ENCODE measurements around the gene TIMM17A. TPM values are rescaled to one million over a fixed set of nuclear protein-coding genes. Genes with fewer than 3 reads are reported as not detected.

Gene TIMM17A
- total RNA-seq, 1 experiment from 2014 or later, result 112 TPM

DNA sequence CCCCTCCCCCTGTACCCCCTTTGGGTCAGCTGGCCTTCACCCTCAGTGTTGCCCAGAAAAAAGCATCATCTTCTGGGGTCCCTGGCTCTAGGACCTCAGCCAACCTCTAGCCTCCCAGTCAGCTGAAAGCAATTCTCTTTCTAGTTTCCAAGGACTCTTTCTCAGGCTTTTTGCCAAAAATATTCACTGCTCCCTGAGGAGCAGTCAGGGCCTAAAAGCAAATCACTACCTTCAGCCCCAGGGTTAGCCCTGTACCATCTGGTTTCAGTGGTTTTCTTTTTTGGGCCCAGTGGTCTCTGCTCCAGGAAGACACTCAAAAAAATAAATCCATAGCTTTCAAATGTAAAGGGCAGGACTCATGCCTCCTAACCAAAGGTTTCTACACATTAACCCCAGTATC is 5.8 kb upstream of the TIMM17A start:
- TF ChIP-seq, protein P1, sequence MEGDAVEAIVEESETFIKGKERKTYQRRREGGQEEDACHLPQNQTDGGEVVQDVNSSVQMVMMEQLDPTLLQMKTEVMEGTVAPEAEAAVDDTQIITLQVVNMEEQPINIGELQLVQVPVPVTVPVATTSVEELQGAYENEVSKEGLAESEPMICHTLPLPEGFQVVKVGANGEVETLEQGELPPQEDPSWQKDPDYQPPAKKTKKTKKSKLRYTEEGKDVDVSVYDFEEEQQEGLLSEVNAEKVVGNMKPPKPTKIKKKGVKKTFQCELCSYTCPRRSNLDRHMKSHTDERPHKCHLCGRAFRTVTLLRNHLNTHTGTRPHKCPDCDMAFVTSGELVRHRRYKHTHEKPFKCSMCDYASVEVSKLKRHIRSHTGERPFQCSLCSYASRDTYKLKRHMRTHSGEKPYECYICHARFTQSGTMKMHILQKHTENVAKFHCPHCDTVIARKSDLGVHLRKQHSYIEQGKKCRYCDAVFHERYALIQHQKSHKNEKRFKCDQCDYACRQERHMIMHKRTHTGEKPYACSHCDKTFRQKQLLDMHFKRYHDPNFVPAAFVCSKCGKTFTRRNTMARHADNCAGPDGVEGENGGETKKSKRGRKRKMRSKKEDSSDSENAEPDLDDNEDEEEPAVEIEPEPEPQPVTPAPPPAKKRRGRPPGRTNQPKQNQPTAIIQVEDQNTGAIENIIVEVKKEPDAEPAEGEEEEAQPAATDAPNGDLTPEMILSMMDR (conservative IDR thresholded peaks at IDR 0.05; ENCODE audit: low read depth, low read length), result no peak
- TF ChIP-seq EZH2 (IDR thresholded peaks at IDR 0.05; ENCODE audit: borderline replicate concordance, low read depth, low read length, poor library complexity, severe bottlenecking), result no peak
- Histone ChIP-seq H3K4me1 (ENCODE audit: insufficient read depth, low read length, poor library complexity, severe bottlenecking) (peaks cover 8% of the 10 kb centered on the region), H3K27me3 (replicated peaks; ENCODE audit: insufficient read depth, low read depth, low read length, poor library complexity) (no peaks in the 10 kb centered on the region), H3K4me3 (ENCODE audit: low read depth, low read length, poor library complexity, severe bottlenecking) (no peak overlapping the region), H3K9me3 (ENCODE audit: low read depth, low read length, poor library complexity, severe bottlenecking) (no peaks in the 10 kb centered on the region), H3K27ac (ENCODE audit: low read depth, low read length, poor library complexity, severe bottlenecking) (no peak overlapping the region), H3K36me3 (ENCODE audit: insufficient read depth, low read length, poor library complexity, severe bottlenecking) (no peaks in the 10 kb centered on the region)
- BruUV-seq (replicated peaks), result no TSS peak
- CTCF ChIA-PET, result no interaction called here
- POLR2A ChIA-PET (ENCODE audit: low non-redundant PET), result no interaction called here
- no peak for DNase-seq (ENCODE audit: low spot score)
- intact Hi-C loops (cut with micrococcal nuclease; ENCODE audit: unreplicated experiment), result no loop called here

DNA sequence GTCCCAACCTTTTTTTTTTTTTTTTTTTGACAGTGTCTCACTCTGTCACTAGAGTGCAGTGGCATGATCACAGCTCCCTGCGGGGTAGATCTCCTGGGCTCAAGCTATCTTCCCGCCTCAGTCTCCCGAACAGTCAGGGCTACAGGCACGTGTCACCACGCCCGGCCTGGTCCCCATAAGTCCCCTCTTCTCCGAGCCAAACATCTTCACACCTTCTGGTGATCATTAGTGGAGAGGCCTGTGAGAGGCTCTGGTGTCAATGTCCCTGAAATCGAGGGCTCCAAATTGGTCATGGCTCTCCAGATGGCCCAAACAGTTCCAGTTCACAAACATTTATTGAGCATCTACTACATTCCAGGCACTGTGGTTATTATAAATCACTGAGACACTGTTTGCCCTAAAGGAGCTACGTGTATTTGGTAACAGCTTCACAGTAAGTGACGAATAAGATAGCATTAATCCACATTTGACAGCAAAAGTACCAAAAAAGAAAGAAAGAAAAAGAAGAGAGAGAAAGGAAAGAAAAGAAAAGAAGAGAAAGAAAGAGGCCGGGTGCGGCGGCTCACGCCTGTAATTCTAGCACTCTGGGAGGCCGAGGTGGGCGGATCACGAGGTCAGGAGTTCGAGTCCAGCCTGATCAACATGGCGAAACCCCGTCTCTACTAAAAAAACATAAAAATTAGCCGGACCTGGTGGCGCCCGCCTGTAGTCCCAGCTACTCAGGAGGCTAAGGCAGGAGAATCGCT is 867 bp upstream of the TIMM17A start:
- ChIA-PET POLR2A (ENCODE audit: low non-redundant PET) (interaction anchor here (0.6 kb wide), 1 partner anchor 1252 kb away, joined by 5 read pairs; no protein-coding TSS in a partner anchor), CTCF (interaction anchor here (0.6 to 1.0 kb wide), 4 partner anchors 8 to 394 kb away, joined by 5 to 13 read pairs (median 8); partner anchors contain the start of gene LMOD1)
- intact Hi-C loops (cut with micrococcal nuclease; ENCODE audit: unreplicated experiment), result no loop called here
- BruUV-seq (replicated peaks), result TSS peak; percentile 89
- Histone ChIP-seq H3K27me3 (replicated peaks; ENCODE audit: insufficient read depth, low read depth, low read length, poor library complexity) (no peaks in the 10 kb centered on the region), H3K36me3 (ENCODE audit: insufficient read depth, low read length, poor library complexity, severe bottlenecking) (peaks cover 22% of the 10 kb centered on the region), H3K4me1 (ENCODE audit: insufficient read depth, low read length, poor library complexity, severe bottlenecking) (peaks cover 4% of the 10 kb centered on the region), H3K27ac (ENCODE audit: low read depth, low read length, poor library complexity, severe bottlenecking) (peak overlapping the region; percentile 84), H3K4me3 (ENCODE audit: low read depth, low read length, poor library complexity, severe bottlenecking) (peak overlapping the region; percentile 80), H3K9me3 (ENCODE audit: low read depth, low read length, poor library complexity, severe bottlenecking) (no peaks in the 10 kb centered on the region)
- no peak for TF ChIP-seq EZH2 (IDR thresholded peaks at IDR 0.05; ENCODE audit: borderline replicate concordance, low read depth, low read length, poor library complexity, severe bottlenecking)
- TF ChIP-seq, protein P1 (conservative IDR thresholded peaks at IDR 0.05; ENCODE audit: low read depth, low read length), result no peak
- no peak for DNase-seq (ENCODE audit: low spot score)

DNA sequence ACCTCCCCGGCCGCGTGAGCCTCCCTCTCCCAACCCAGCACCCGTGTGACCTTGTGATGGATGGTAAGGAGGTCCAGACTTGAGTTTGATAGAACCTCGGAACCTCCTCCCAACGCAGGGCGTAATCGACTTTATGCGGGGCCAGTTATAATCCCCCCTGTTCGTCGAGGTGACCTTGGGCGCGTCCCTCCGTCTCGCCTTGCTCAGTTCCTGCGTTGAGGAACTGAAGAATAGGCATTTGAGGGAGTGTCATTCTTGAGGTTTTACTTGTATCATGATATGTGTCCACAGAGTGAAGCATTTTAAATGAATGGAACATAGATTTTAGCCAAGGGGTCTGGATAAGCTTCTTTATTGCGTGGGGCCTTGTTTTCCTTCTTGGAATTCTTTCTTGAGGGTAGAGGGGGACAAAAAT is 433 bp downstream of the TIMM17A start:
- TF ChIP-seq, protein P1 (conservative IDR thresholded peaks at IDR 0.05; ENCODE audit: low read depth, low read length), result no peak
- peak overlapping the region; percentile 84 for H3K27ac ChIP-seq (ENCODE audit: low read depth, low read length, poor library complexity, severe bottlenecking)
- no peaks in the 10 kb centered on the region for H3K9me3 ChIP-seq (ENCODE audit: low read depth, low read length, poor library complexity, severe bottlenecking)
- DNase-seq (ENCODE audit: low spot score), result no peak
- no peaks in the 10 kb centered on the region for H3K27me3 ChIP-seq (replicated peaks; ENCODE audit: insufficient read depth, low read depth, low read length, poor library complexity)
- H3K4me3 ChIP-seq (ENCODE audit: low read depth, low read length, poor library complexity, severe bottlenecking), result peak overlapping the region; percentile 80
- BruUV-seq (replicated peaks), result no TSS peak
- H3K36me3 ChIP-seq (ENCODE audit: insufficient read depth, low read length, poor library complexity, severe bottlenecking), result peaks cover 22% of the 10 kb centered on the region
- ChIA-PET CTCF (no interaction called here), POLR2A (ENCODE audit: low non-redundant PET) (no interaction called here)
- H3K4me1 ChIP-seq (ENCODE audit: insufficient read depth, low read length, poor library complexity, severe bottlenecking), result peaks cover 4% of the 10 kb centered on the region
- intact Hi-C loops (cut with micrococcal nuclease; ENCODE audit: unreplicated experiment), result no loop called here
